ENCODE data around the gene ZC3H7A.

The ZC3H7A gene

GRCh38 chr16:11750056-11750455 is 47.0 kb downstream of the ZC3H7A start:
- DNase-seq (ENCODE audit: low spot score) = no peak
- H3K27ac ChIP-seq = no peak overlapping the region
- no peak for TF ChIP-seq CTCF (conservative IDR thresholded peaks at IDR 0.05; ENCODE audit: low read depth)
- ChIA-PET CTCF (no interaction called here), POLR2A (ENCODE audit: low non-redundant PET) (interaction anchor here (0.7 kb wide), 1 partner anchor 48 kb away, joined by 5 read pairs; no protein-coding TSS in a partner anchor)

- TF ChIP-seq CTCF (conservative IDR thresholded peaks at IDR 0.05; ENCODE audit: low read depth) = no peak
- POLR2A ChIA-PET (ENCODE audit: low non-redundant PET) = no interaction called here
- no peak for DNase-seq (ENCODE audit: low spot score)
- CTCF ChIA-PET = interaction anchor here (0.7 kb wide), 1 partner anchor 209 kb away, joined by 3 read pairs; no protein-coding TSS in a partner anchor
- peak overlapping the region; percentile 34; the same call in 1 of the 2 replicates for H3K27ac ChIP-seq
These were observed 48.4 kb downstream of the ZC3H7A start for GRCh38 chr16:11748404-11749254.

- CTCF ChIA-PET = interaction anchor here (0.7 kb wide), 1 partner anchor 208 kb away, joined by 3 read pairs; no protein-coding TSS in a partner anchor
- POLR2A ChIA-PET (ENCODE audit: low non-redundant PET) = no interaction called here
- no peak for DNase-seq (ENCODE audit: low spot score)
- no peak overlapping the region for H3K27ac ChIP-seq
- TF ChIP-seq CTCF (conservative IDR thresholded peaks at IDR 0.05; ENCODE audit: low read depth) = no peak
These were observed 49.1 kb downstream of the ZC3H7A start for GRCh38 chr16:11747949-11748403.

- ChIA-PET POLR2A (ENCODE audit: low non-redundant PET) (interaction anchor here (0.7 kb wide), 1 partner anchor 15 kb away, joined by 4 read pairs; no protein-coding TSS in a partner anchor), CTCF (interaction anchor here (0.6 kb wide), 1 partner anchor 89 kb away, joined by 3 read pairs; no protein-coding TSS in a partner anchor)
- peak overlapping the region; percentile 90 for H3K27ac ChIP-seq
- no peak for DNase-seq (ENCODE audit: low spot score)
- no peak for TF ChIP-seq CTCF (conservative IDR thresholded peaks at IDR 0.05; ENCODE audit: low read depth)
These were observed 53.0 kb downstream of the ZC3H7A start for GRCh38 chr16:11744075-11744470.

- CTCF ChIA-PET = interaction anchor here (0.6 to 1.3 kb wide), 3 partner anchors 88 to 779 kb away, joined by 3 to 6 read pairs (median 3); no protein-coding TSS in a partner anchor
- TF ChIP-seq CTCF (conservative IDR thresholded peaks at IDR 0.05; ENCODE audit: low read depth) = no peak
- peak overlapping the region; percentile 90 for H3K27ac ChIP-seq
- POLR2A ChIA-PET (ENCODE audit: low non-redundant PET) = interaction anchor here (0.7 to 1.2 kb wide), 3 partner anchors 15 to 84 kb away, joined by 3 to 4 read pairs (median 3); no protein-coding TSS in a partner anchor
- no peak for DNase-seq (ENCODE audit: low spot score)
These were observed 53.6 kb downstream of the ZC3H7A start for GRCh38 chr16:11743308-11744074.

All from RWPE1 (cell line).